Lower leg skin (tissue), 4 donors: ENCODE data around the gene DPP6. TPM values are rescaled to one million over a fixed set of nuclear protein-coding genes. Genes with fewer than 3 reads are reported as not detected.
A peak's percentile ranks its signal among the peaks of the same experiment; 100 is the strongest.

Source experiments
- DNase-seq, 2 donors: peaks; one replicate each; pipeline ENCODE4 v3.0.0-alpha.2; 2019; ENCODE audit warnings: low spot score in 2 of 2
- H3K4me3 ChIP-seq: fragments of 200-600 bp; sonication (generic); 2 replicates; pipeline ENCODE4 v1.5.1; 2017; ENCODE audit warnings: mild to moderate bottlenecking, low read depth; ENCODE audit not compliant: poor library complexity, severe bottlenecking
- CTCF ChIP-seq, 3 donors: fragments of 450-650 bp; IDR thresholded peaks; one replicate each; pipeline ENCODE4 v1.5.1; 2016; ENCODE audit warnings: antibody characterized with exemption in 3 of 3, mild to moderate bottlenecking in 3 of 3, moderate library complexity in 2 of 3
- POLR2A ChIP-seq, 2 donors: fragments of 450-650 bp; IDR thresholded peaks; one replicate each; pipeline ENCODE4 v1.6.1; 2016 to 2017; ENCODE audit warnings: antibody characterized with exemption in 2 of 2, mild to moderate bottlenecking in 1 of 2, moderate library complexity in 1 of 2
- WGBS, 2 donors: methylation state at CpG; one replicate each; pipeline ENCODE4 v1.1.5; 2018; 5-methylcytosine and 5-hydroxymethylcytosine counted together
- intact Hi-C: fragments of 100-400 bp; cut with DNase I; formaldehyde crosslinking; loops from one replicate; pipeline ENCODE4 v1.15.0; 2023; ENCODE audit warnings: low total_unique reads
- total RNA-seq, 4 donors: library from RNA; depleted of rRNA; stranded (reverse); fragments of >200 nt; gene quantifications; one replicate each; pipeline ENCODE4 v1.1.0, GENCODE V29; 2016

The DPP6 gene
- total RNA-seq, 4 donors from 2014 or later: 1.0 to 4.5 (median 2.9) TPM

DNA sequence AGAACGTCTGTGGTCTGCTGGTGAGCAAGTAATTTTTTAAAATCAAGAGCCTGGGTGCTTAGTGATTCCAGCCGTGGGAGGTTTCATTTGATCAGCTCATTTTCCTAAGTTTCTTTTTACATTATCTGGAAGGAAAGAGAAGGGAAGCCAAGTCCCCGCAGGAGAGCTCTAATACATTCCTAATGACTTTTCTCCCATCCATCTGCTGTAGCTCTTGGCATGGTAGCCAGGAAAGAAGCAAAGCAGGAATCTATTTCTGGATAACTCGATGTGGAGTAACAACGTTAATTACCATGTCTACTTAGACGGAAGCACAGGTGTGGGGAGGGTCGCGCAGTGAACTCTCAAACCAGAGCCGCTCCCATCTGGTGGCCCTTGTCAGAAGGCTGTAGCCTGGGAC, 828.8 kb downstream of the DPP6 start:
- no peak for TF ChIP-seq POLR2A (IDR thresholded peaks at IDR 0.05)
- no peak for TF ChIP-seq CTCF (IDR thresholded peaks at IDR 0.05)
- no peak overlapping the region for H3K4me3 ChIP-seq
- no peak for DNase-seq
- WGBS, 2 donors: 56 to 63% methylated on average over 9 of the region's 9 CpGs
- intact Hi-C loops: no loop called here

- TF ChIP-seq POLR2A (IDR thresholded peaks at IDR 0.05): no peak
- TF ChIP-seq CTCF (IDR thresholded peaks at IDR 0.05): no peak
- H3K4me3 ChIP-seq: no peak overlapping the region
- 80 to 92% methylated on average over 2 to 10 of the region's 11 CpGs for WGBS, 2 donors
- DNase-seq: no peak
- intact Hi-C loops: no loop called here
These were observed 829.3 kb downstream of the DPP6 start for GRCh38 chr7:154881526-154881925.

DNA sequence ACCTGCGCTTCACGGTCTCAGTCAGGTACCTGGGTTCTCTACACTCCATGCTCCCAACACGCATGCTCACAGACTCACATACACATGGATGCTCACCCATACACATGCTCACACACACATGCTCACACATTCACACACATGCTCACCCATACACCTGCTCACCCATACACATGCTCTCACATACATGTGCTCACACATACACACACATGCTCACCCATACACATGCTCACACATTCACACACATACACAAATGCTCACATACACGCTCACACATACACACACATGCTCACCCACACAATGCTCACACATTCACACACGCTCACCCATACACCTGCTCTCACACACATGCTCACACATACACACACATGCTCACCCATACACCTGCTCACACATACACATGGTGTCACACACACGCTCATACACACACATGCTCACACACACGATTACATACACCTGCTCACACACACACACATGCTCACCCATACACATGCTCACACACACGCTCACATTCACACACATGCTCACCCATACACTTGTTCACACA, 830.8 kb downstream of the DPP6 start:
- no peak for DNase-seq
- 71 to 95% methylated on average over 8 of the region's 8 CpGs for WGBS, 2 donors
- H3K4me3 ChIP-seq: no peak overlapping the region
- intact Hi-C loops: no loop called here
- TF ChIP-seq CTCF (IDR thresholded peaks at IDR 0.05) (peak in 1 of 3 donors; percentile 14), POLR2A (IDR thresholded peaks at IDR 0.05) (no peak)

GRCh38 chr7:154884348-154884920, 832.2 kb downstream of the DPP6 start:
- DNase-seq: no peak
- 92 to 96% methylated on average over 7 of the region's 7 CpGs for WGBS, 2 donors
- intact Hi-C loops: no loop called here
- no peak overlapping the region for H3K4me3 ChIP-seq
- no peak for TF ChIP-seq POLR2A (IDR thresholded peaks at IDR 0.05)
- TF ChIP-seq CTCF (IDR thresholded peaks at IDR 0.05): no peak

- DNase-seq: no peak
- intact Hi-C loops: no loop called here
- WGBS, 2 donors: 47 to 49% methylated on average over 9 of the region's 9 CpGs
- no peak for TF ChIP-seq CTCF (IDR thresholded peaks at IDR 0.05)
- H3K4me3 ChIP-seq: no peak overlapping the region
These were observed 834.4 kb downstream of the DPP6 start for GRCh38 chr7:154886591-154886990.

GRCh38 chr7:154888690-154889089, 836.5 kb downstream of the DPP6 start:
- intact Hi-C loops: no loop called here
- no peak overlapping the region for H3K4me3 ChIP-seq
- DNase-seq: no peak
- TF ChIP-seq CTCF (IDR thresholded peaks at IDR 0.05): no peak
- 65 to 75% methylated on average over 3 of the region's 3 CpGs for WGBS, 2 donors
